ENCODE data around the gene SLC44A5. TPM values are rescaled to one million over a fixed set of nuclear protein-coding genes. Genes with fewer than 3 reads are reported as not detected.

Gene SLC44A5
- total RNA-seq, 2 experiments from 2014 or later, result 0.37 to 0.74 TPM

DNA sequence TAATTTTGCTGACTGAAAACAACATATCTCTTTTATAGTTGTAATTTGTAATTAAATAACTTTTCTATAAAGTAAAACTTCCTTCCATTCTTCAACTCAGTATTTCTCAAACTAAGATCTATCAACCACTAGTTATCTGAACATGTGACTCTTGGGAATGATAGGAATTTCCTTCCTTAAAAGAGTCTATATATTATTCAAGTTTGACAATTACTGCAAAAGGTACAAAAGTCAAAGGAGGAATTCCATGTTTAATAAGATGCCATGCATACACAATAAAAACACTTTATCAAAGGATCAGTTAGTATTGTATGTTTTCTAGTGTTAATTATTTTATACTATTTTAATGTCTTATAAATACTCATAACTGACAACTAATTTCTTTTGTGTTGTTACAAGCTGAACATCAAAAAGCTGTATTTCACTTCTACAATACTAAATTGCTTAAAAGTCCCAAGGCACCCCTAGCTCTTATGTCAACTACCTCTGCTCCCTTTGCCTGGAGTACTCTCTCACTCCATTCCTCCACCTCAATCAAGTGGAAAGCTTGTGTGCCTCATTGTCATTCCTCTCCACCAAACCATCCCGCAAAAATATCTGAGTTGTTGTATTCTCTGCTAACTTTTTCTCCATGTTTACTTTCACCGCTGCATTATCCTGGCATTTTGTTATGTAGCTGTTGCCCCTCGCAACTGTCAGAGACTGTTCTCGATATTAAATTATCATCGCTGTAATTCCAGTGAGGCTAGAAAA, 67.9 kb downstream of the SLC44A5 start:
- no peaks in the 10 kb centered on the region for H3K9me3 Mint-ChIP-seq
- CTCF ChIA-PET, result no interaction called here
- H3K4me1 Mint-ChIP-seq (ENCODE audit: low read depth), result no peaks in the 10 kb centered on the region
- no peak overlapping the region for H3K27ac Mint-ChIP-seq
- intact Hi-C loops (cut with micrococcal nuclease), result no loop called here
- H3K27me3 Mint-ChIP-seq (ENCODE audit: low read depth), result peaks cover 7% of the 10 kb centered on the region
- H3K4me3 Mint-ChIP-seq, result no peak overlapping the region
- no peak for DNase-seq
- H3K36me3 Mint-ChIP-seq (ENCODE audit: low read depth), result no peaks in the 10 kb centered on the region

GRCh38 chr1:75539230-75540116, 71.4 kb downstream of the SLC44A5 start:
- no peak overlapping the region for H3K27ac Mint-ChIP-seq
- no peak for DNase-seq
- no peaks in the 10 kb centered on the region for H3K9me3 Mint-ChIP-seq
- intact Hi-C loops (cut with micrococcal nuclease), result no loop called here
- H3K27me3 Mint-ChIP-seq (ENCODE audit: low read depth), result no peaks in the 10 kb centered on the region
- H3K36me3 Mint-ChIP-seq (ENCODE audit: low read depth), result no peaks in the 10 kb centered on the region
- H3K4me1 Mint-ChIP-seq (ENCODE audit: low read depth), result no peaks in the 10 kb centered on the region
- CTCF ChIA-PET, result no interaction called here
- H3K4me3 Mint-ChIP-seq, result no peak overlapping the region

DNA sequence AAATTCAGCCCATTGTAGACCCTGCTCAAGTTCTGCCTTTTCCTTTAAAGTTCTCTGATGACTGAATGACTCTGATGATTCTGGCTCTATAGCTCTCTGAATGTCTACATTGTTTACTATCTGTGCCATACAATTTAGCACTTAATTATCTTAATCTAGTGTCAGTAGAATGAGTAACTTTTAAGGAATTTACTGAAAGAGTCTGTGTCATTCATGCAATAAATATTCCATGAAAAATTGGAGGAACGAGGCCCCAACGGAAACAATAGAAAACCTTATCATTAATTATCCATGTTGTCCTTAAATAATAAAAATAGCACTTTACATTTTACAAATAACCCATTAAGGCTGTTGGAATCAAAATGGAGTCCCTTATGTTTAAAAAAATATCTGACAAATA, 77.8 kb downstream of the SLC44A5 start:
- H3K9me3 Mint-ChIP-seq, result no peaks in the 10 kb centered on the region
- no peaks in the 10 kb centered on the region for H3K36me3 Mint-ChIP-seq (ENCODE audit: low read depth)
- no peak overlapping the region for H3K27ac Mint-ChIP-seq
- no peaks in the 10 kb centered on the region for H3K4me1 Mint-ChIP-seq (ENCODE audit: low read depth)
- DNase-seq, result no peak
- CTCF ChIA-PET, result no interaction called here
- H3K27me3 Mint-ChIP-seq (ENCODE audit: low read depth), result peaks cover 5% of the 10 kb centered on the region
- intact Hi-C loops (cut with micrococcal nuclease), result no loop called here
- H3K4me3 Mint-ChIP-seq, result no peak overlapping the region

DNA sequence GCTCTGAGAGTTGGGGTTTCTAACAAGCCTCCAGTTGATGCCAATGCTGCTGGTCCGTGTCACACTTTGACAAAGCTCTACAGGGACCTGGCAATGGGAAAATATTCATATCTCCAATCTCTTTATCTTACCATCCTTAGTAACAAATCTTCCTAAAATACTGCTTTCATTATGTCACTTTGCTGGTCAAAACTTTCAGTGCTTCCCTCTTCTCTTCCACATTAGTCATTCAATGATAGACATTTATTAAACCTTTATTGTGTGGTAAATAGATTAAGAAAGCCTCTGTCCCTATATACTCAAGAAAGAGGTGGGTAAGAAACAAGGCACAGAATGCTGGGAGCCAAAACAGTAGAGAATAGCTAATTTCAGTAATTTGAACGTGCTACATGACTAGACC, 79.3 kb downstream of the SLC44A5 start:
- no peak overlapping the region for H3K27ac Mint-ChIP-seq
- CTCF ChIA-PET, result no interaction called here
- H3K4me1 Mint-ChIP-seq (ENCODE audit: low read depth), result no peaks in the 10 kb centered on the region
- intact Hi-C loops (cut with micrococcal nuclease), result no loop called here
- H3K36me3 Mint-ChIP-seq (ENCODE audit: low read depth), result no peaks in the 10 kb centered on the region
- no peak for DNase-seq
- H3K9me3 Mint-ChIP-seq, result no peaks in the 10 kb centered on the region
- H3K27me3 Mint-ChIP-seq (ENCODE audit: low read depth), result peaks cover 5% of the 10 kb centered on the region
- H3K4me3 Mint-ChIP-seq, result no peak overlapping the region

- Mint-ChIP-seq H3K36me3 (ENCODE audit: low read depth) (no peaks in the 10 kb centered on the region), H3K9me3 (no peaks in the 10 kb centered on the region), H3K4me3 (no peak overlapping the region), H3K27ac (no peak overlapping the region), H3K27me3 (ENCODE audit: low read depth) (peaks cover 9% of the 10 kb centered on the region), H3K4me1 (ENCODE audit: low read depth) (no peaks in the 10 kb centered on the region)
- CTCF ChIA-PET, result no interaction called here
- intact Hi-C loops (cut with micrococcal nuclease), result no loop called here
- no peak for DNase-seq
Measured at GRCh38 chr1:75529488-75529887, 81.4 kb downstream of the SLC44A5 start.

- H3K4me3 Mint-ChIP-seq, result no peak overlapping the region
- CTCF ChIA-PET, result no interaction called here
- no peaks in the 10 kb centered on the region for H3K36me3 Mint-ChIP-seq (ENCODE audit: low read depth)
- H3K4me1 Mint-ChIP-seq (ENCODE audit: low read depth), result no peaks in the 10 kb centered on the region
- H3K9me3 Mint-ChIP-seq, result no peaks in the 10 kb centered on the region
- no peak overlapping the region for H3K27ac Mint-ChIP-seq
- intact Hi-C loops (cut with micrococcal nuclease), result no loop called here
- no peak for DNase-seq
- peaks cover 12% of the 10 kb centered on the region for H3K27me3 Mint-ChIP-seq (ENCODE audit: low read depth)
Measured at GRCh38 chr1:75528001-75528400, 82.9 kb downstream of the SLC44A5 start.

DNA sequence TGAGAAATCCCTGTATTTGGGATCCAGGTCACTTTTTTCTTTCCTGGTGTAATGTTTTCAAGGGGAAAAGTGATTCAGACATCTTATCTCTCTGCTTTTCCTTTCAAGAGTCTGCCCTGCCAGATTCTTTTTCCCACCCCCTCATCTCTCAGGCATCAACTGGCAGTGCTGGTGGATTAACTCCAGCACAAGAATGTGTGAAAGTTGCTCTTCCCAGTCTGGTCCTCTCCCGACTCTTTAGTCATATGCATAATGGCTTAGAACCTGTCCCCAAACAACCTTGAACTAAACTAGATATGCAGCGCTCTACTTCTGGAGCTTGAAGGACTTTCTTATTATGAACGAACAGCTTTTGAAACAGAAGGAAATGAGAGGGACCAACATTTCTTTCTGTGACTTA, 88.5 kb downstream of the SLC44A5 start:
- peaks cover 16% of the 10 kb centered on the region for H3K27me3 Mint-ChIP-seq (ENCODE audit: low read depth)
- intact Hi-C loops (cut with micrococcal nuclease), result no loop called here
- no peak for DNase-seq
- no peaks in the 10 kb centered on the region for H3K4me1 Mint-ChIP-seq (ENCODE audit: low read depth)
- H3K27ac Mint-ChIP-seq, result no peak overlapping the region
- no peak overlapping the region for H3K4me3 Mint-ChIP-seq
- CTCF ChIA-PET, result no interaction called here
- peaks cover 2% of the 10 kb centered on the region for H3K9me3 Mint-ChIP-seq
- no peaks in the 10 kb centered on the region for H3K36me3 Mint-ChIP-seq (ENCODE audit: low read depth)

GRCh38 chr1:75521658-75522057, 89.3 kb downstream of the SLC44A5 start:
- Mint-ChIP-seq H3K9me3 (peaks cover 2% of the 10 kb centered on the region), H3K4me3 (no peak overlapping the region), H3K4me1 (ENCODE audit: low read depth) (no peaks in the 10 kb centered on the region), H3K27ac (no peak overlapping the region), H3K36me3 (ENCODE audit: low read depth) (no peaks in the 10 kb centered on the region), H3K27me3 (ENCODE audit: low read depth) (peaks cover 16% of the 10 kb centered on the region)
- intact Hi-C loops (cut with micrococcal nuclease), result no loop called here
- CTCF ChIA-PET, result no interaction called here
- no peak for DNase-seq

- no peak overlapping the region for H3K4me3 Mint-ChIP-seq
- CTCF ChIA-PET, result no interaction called here
- H3K36me3 Mint-ChIP-seq (ENCODE audit: low read depth), result no peaks in the 10 kb centered on the region
- no peak for DNase-seq
- intact Hi-C loops (cut with micrococcal nuclease), result no loop called here
- H3K27me3 Mint-ChIP-seq (ENCODE audit: low read depth), result peaks cover 14% of the 10 kb centered on the region
- peaks cover 2% of the 10 kb centered on the region for H3K9me3 Mint-ChIP-seq
- H3K4me1 Mint-ChIP-seq (ENCODE audit: low read depth), result no peaks in the 10 kb centered on the region
- no peak overlapping the region for H3K27ac Mint-ChIP-seq
Measured at GRCh38 chr1:75520862-75521475, 89.9 kb downstream of the SLC44A5 start.

DNA sequence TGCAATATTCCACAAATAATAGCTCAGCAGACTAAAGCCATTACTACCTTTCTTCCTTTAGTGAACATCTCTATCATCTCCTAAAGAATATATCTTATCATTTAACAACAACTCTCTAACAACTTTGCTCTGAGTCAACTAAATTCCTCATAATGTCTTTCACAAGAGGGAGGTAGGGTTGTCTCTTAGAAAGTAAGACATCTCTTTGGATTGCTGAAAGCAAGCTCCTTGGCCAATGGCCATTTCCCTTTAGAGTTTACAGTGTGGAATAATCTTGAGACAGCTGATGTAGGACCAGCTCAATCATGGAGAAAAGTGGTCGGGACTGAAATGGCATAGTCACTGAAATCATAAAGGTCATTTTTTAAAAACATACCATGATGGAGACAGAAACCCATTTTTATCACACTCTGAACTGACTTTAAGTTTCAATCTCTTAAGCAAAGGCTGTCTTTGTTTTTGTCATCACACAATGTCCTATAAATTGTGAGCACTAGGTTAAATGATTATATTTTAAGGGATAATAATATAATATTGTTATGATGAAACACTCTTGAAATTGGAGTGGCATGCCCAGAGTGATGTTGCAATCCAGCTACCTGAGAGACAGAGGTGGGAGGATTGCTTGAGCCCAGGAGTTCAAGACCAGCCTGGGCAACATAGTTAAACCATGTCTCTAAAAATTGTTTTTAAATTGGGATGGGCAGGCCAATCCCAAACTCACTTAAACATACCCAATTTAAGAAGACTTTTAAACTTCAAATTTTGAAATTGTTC, 91.1 kb downstream of the SLC44A5 start:
- H3K36me3 Mint-ChIP-seq (ENCODE audit: low read depth), result no peaks in the 10 kb centered on the region
- intact Hi-C loops (cut with micrococcal nuclease), result no loop called here
- CTCF ChIA-PET, result no interaction called here
- H3K9me3 Mint-ChIP-seq, result peaks cover 2% of the 10 kb centered on the region
- no peak overlapping the region for H3K27ac Mint-ChIP-seq
- no peaks in the 10 kb centered on the region for H3K4me1 Mint-ChIP-seq (ENCODE audit: low read depth)
- H3K27me3 Mint-ChIP-seq (ENCODE audit: low read depth), result peaks cover 17% of the 10 kb centered on the region
- DNase-seq, result no peak
- H3K4me3 Mint-ChIP-seq, result no peak overlapping the region

DNA sequence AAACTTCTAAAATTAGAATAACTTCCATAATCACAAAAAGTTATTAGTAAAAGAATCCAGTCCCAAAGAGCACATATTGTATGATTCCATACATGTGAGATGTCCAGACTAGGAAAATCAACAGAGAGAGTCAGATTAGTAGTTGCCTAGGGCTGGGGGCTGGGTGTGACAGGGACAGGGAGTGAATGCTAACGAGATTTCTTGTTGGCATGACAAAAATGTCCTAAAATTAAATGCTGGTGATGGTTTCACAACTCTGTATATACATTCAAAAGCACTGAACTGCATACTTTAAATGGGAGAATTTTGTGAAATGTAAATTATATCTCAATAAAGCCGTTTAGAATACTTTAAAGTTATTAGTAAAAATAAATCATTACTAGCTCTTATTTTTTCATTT, 92.2 kb downstream of the SLC44A5 start:
- H3K36me3 Mint-ChIP-seq (ENCODE audit: low read depth), result no peaks in the 10 kb centered on the region
- no peak overlapping the region for H3K27ac Mint-ChIP-seq
- CTCF ChIA-PET, result no interaction called here
- H3K9me3 Mint-ChIP-seq, result peaks cover 2% of the 10 kb centered on the region
- H3K4me1 Mint-ChIP-seq (ENCODE audit: low read depth), result no peaks in the 10 kb centered on the region
- peaks cover 12% of the 10 kb centered on the region for H3K27me3 Mint-ChIP-seq (ENCODE audit: low read depth)
- no peak for DNase-seq
- no peak overlapping the region for H3K4me3 Mint-ChIP-seq
- intact Hi-C loops (cut with micrococcal nuclease), result no loop called here

- no peak overlapping the region for H3K4me3 Mint-ChIP-seq
- no peak overlapping the region for H3K27ac Mint-ChIP-seq
- no peaks in the 10 kb centered on the region for H3K36me3 Mint-ChIP-seq (ENCODE audit: low read depth)
- H3K4me1 Mint-ChIP-seq (ENCODE audit: low read depth), result no peaks in the 10 kb centered on the region
- CTCF ChIA-PET, result no interaction called here
- peaks cover 8% of the 10 kb centered on the region for H3K27me3 Mint-ChIP-seq (ENCODE audit: low read depth)
- no peak for DNase-seq
- H3K9me3 Mint-ChIP-seq, result no peaks in the 10 kb centered on the region
- intact Hi-C loops (cut with micrococcal nuclease), result no loop called here
Measured at GRCh38 chr1:75514270-75514669, 96.6 kb downstream of the SLC44A5 start.

Measured in activated naive CD4-positive, alpha-beta T cell treated with anti-CD3 and anti-CD28 coated beads for 36 hours (primary cell).